ENCODE data around the gene KCNJ12.
"Not testable (repeated sequence)": the region's sequence is repeated elsewhere in the genome, so short reads cannot be mapped to it uniquely, and the experiment has no call there.

Gene KCNJ12

GRCh38 chr17:21436883-21437836 is 61.0 kb downstream of the KCNJ12 start:
- not testable (repeated sequence) for H3K4me3 ChIP-seq (ENCODE audit: low read depth, low read length)

DNA sequence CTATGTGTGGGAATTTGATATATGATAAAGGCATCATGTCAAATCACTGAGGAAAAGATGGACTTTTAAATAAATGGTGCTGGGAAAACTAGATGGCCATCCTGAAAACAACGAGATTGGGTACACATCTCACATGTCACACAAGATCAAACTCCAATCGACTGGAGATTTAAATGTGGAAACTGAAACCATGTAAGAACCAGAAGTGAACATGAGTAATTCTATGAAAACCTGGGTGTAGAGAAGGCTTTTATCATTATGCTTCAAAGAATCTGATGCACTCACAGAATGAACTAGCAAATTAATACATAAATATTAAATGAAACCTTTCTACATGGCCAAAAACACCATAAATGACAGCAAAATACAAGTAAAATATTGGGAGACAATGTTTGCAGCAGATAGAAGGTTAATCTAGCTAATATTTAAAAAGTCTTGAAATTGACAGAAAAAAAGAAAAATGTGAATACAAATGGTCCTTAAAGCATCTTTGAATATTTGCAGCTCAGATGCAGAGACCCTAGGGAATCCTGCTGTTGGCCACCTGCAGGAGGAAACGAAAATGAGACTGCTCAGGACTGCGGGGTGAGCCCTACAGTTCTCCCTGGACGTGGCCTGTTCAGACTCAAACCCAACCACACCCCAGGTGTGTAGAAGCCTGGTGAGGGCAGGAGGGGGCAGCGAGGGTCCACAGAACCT is 62.3 kb downstream of the KCNJ12 start:
- not testable (repeated sequence) for H3K4me3 ChIP-seq (ENCODE audit: low read depth, low read length)

DNA sequence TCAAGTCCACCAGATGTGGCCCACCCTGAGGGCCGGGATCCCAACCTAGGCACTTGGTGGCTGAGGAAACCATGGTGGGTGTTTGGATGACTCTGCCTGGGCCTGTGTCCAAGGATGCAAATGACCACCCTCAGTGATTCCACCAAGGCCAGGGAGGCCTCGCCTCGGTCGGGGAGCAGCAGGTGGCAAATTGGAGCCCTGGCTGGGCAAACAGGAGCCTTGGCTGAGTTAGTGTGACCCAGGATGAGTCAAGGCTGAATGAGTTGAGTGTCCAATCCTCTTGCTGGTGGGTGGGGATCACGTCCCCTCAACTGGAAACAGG is 62.8 kb downstream of the KCNJ12 start:
- H3K4me3 ChIP-seq (ENCODE audit: low read depth, low read length), result not testable (repeated sequence)

DNA sequence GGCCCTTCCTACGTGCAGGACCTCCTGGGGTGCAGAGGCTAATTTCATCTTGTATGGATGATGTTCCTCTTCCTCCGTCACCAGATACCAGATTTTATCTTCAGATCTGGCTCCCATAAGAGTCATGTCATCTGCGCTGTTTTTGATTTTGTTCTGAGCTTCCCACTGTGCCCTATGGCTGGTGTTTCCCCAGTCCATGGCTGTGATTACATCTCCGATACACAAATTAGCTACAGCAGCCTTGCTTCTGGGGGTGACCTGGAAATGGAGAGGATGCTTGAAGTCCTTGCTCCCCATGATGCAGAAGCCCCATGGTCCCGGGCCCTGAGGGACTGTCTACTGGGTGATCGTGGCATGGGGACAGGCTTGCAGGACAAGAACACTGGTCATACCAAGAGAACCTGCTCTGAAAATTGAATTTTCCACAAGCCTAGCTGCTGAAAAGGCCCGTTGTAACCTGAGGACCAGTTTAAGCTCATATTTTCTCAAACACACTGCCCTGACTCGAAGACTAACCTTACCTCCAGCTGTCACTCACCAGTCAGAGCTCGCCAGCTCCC is 69.0 kb downstream of the KCNJ12 start:
- no peak overlapping the region for H3K4me3 ChIP-seq (ENCODE audit: low read depth, low read length)

DNA sequence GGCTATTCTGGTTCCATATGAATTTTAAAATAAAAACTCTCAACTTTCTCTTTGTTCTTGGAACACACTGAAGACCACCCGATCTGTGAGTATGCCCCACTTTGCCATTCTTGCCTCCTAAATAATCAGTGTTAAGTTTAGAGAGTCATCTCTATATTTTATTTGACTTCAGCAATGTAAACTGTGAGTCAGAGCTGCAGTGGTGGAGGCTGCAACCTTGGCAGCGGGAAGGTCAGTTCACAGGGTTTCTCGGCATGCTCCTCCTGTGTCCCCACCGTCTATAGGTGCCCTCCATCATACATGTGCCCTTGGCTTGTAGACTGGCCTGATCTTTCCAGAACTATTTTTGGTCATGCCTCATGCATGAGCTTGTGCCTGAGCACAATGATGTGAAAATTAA is 71.4 kb downstream of the KCNJ12 start:
- H3K4me3 ChIP-seq (ENCODE audit: low read depth, low read length), result not testable (repeated sequence)

GRCh38 chr17:21449891-21450290 is 73.7 kb downstream of the KCNJ12 start:
- H3K4me3 ChIP-seq (ENCODE audit: low read depth, low read length), result not testable (repeated sequence)

DNA sequence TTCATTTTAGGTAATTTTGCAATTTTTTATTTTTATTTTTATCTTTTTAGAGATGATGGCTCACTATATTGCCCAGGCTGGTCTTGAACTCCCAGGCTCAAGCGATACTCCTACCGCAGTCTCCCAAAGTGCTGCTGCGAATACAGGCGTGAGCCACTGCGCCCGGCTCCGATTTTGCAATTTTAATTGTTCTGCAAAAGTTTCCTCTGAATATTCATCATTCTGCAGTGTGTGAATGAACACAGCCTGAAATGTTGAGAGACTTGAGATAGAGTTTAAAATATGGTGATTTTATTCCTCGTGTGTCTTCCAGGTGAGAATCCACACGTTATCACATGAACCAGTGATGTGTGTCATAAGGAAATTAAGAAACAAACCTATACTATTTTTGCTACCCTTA is 75.8 kb downstream of the KCNJ12 start:
- no peak overlapping the region for H3K4me3 ChIP-seq (ENCODE audit: low read depth, low read length)

- H3K4me3 ChIP-seq (ENCODE audit: low read depth, low read length), result peak overlapping the region; percentile 14
Observed at GRCh38 chr17:21452377-21453143, 76.4 kb downstream of the KCNJ12 start.

GRCh38 chr17:21453144-21453898 is 77.2 kb downstream of the KCNJ12 start:
- H3K4me3 ChIP-seq (ENCODE audit: low read depth, low read length), result no peak overlapping the region

DNA sequence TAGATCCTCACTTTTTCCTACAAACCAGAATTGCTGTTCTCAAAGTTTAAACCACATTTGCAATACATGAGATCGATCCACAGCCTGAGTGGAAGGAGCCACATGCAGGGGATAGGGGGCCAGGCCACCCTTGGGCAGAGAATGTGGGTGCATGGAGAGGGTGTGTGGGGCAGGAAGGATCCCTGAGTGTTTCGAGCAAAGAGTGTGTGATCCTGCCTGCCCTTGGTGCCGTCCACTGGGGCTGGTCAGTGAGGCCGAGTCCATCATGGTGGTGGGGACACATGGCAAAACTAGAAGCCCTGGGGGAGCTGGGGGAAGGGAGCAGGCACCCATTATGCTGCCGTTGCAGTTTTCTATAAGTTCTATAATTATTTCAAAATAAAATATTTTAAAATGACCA is 77.8 kb downstream of the KCNJ12 start:
- H3K4me3 ChIP-seq (ENCODE audit: low read depth, low read length), result not testable (repeated sequence)

DNA sequence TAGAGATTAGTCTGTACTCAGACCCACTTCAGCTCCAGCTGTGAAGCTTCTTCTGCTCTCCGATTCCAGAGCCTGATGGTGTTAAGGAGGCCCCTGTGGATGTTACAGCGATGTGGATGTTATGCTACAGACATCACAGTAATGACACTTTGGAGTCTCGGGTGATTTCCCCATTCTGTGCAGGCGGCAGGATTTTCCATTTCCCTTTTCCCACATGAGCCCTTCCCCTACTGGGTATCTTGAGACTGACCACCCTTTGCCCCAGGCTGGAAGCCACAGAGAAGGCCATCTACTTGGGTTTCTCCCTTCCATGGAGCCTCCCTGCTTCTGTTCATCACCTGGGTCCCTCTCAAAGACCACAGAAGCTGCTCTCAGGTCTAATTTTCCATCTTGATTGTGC is 78.3 kb downstream of the KCNJ12 start:
- H3K4me3 ChIP-seq (ENCODE audit: low read depth, low read length), result no peak overlapping the region

DNA sequence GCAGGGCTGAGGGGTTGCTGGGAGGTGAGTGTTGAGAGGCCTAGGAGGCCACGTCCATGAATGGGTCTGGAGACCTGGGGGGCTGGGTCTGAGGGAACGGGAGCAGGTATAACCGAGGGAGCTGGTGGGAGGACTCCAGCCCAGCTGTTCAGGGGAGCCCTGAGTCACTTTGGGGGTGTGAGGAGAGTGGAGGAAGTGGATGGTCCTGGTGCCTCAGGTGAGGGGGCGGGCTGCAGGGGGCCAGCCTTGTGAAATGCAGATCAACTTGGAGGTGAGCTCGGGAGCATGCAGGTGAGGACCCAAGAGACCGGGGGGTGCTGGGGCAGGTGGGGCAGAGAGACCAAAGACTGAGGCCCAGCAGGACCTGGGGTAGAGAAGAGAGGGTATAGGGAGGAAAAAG is 79.6 kb downstream of the KCNJ12 start:
- H3K4me3 ChIP-seq (ENCODE audit: low read depth, low read length), result no peak overlapping the region

DNA sequence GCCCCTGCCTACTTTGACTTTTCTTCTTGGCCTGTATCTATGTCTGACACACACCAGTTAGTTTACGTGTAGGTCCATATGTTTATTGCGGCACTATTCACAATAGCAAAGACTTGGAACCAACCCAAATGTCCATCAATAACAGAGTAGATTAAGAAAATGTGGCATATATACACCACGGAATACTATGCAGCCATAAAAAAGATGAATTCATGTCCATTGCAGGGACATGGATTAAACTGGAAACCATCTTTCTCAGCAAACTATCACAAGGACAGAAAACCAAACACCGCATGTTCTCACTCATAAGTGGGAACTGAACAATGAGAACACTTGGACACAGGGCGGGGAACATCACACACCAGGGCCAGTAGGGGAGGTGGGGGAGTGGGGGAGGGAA is 80.3 kb downstream of the KCNJ12 start:
- not testable (repeated sequence) for H3K4me3 ChIP-seq (ENCODE audit: low read depth, low read length)

DNA sequence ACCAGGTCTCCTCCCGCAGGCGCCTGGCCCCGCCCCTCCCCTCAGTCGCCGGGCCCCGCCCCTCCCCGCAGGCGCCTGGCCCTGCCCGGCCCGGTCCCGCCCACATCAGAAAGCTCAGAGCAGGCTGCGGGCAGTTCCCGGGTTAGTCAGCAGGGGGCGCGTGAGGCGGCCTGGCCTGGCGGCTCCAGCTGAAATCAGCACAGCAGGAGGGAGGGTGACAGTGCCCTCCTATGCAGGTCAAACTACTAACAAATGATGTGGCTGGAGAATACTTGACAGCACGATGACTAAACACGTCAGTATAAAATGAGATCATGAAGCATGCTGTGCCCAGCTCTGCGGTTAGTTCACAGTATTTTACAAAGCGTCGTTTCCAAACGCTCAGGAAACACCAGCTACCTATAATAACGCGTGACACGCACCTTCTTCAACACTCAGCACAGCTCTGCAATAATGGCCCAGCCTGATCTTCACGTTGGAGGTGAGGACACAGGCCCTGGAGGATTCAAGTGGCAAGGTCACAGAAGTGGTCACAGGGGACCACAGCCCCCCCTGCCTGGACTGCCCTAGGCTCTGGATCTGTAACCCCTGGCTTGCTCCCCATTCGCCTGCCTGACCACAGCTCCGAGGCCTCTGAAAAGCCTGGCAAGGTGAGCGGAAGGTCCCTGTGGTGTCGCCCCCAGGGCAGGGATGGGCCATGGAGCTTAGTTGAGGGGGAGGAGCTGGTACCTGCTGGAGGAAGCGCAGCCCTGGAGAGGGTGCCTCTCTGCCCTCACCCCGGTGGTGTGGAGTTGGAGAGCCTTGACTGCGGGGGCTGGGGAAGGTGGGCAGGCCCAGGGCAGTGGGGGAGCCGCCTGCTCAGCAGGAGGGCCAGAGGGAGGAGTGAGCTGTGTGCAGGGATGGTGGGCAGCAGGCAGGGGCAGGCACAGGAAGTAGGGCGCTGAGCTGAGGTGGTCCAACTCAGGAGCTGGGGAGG is 81.2 kb downstream of the KCNJ12 start:
- H3K4me3 ChIP-seq (ENCODE audit: low read depth, low read length), result no peak overlapping the region

- no peak overlapping the region for H3K4me3 ChIP-seq (ENCODE audit: low read depth, low read length)
Observed at GRCh38 chr17:21458054-21458453, 81.9 kb downstream of the KCNJ12 start.

- no peak overlapping the region for H3K4me3 ChIP-seq (ENCODE audit: low read depth, low read length)
Observed at GRCh38 chr17:21459536-21459935, 83.4 kb downstream of the KCNJ12 start.

DNA sequence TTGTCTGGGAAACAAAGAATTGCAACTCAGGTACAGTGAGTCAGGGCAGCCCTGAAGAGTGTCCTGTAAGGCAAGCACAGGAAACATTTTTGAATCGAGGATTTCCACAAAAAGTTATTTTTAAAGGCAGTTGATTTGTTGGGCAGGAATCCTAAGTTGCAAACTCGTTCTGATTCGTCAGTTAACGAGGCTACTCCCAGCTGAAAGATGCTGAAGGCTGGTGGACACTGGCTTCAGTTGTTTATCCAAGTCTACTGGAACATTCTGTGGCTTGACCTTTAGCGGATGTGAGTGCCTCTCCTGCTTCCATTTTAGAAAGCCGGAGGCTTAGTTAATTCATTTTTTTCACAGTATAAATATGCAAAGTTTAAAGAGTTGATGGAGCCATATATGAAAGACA is 84.2 kb downstream of the KCNJ12 start:
- no peak overlapping the region for H3K4me3 ChIP-seq (ENCODE audit: low read depth, low read length)

GRCh38 chr17:21462237-21462636 is 86.1 kb downstream of the KCNJ12 start:
- H3K4me3 ChIP-seq (ENCODE audit: low read depth, low read length), result no peak overlapping the region

DNA sequence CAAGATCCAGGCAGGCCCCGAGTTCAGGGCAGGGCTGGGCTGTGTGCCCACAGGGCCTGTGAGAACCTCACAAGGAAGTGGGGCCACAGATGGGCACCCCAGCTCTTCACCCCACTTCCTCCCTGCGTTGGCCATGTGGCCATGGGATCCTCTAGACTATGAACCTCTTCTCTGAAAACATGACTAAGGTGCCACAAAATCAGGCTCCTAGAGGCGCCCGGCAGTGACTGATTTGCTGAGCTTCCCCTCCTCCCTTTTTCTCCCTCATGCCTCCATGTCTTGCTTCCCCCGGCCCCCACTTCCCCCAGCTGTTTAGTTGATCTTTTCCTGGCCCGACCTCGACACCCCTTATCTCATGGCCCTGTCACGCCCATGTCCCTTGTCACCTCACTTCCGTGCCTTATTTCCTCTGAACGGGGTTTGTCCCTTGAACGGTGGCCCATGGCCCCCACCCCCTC is 87.1 kb downstream of the KCNJ12 start:
- H3K4me3 ChIP-seq (ENCODE audit: low read depth, low read length), result peak overlapping the region; percentile 30
